Stimulated activated CD4-positive, alpha-beta T cell treated with anti-CD3 and anti-CD28 coated beads, Interleukin-2, amount 100 ng/mL, for 48 hours (primary cell): ENCODE results near the gene CAMTA1.
"Not testable (repeated sequence)": the region's sequence is repeated elsewhere in the genome, so short reads cannot be mapped to it uniquely, and the experiment has no call there.

ENCODE experiments used
- DNase-seq, 2 donors: peaks; one replicate each; pipeline ENCODE4 v3.0.0-alpha.2; 2020

CAMTA1 gene

GRCh38 chr1:7703321-7704213, 918.3 kb downstream of the CAMTA1 start:
- no peak for DNase-seq

GRCh38 chr1:7704214-7705047, 919.2 kb downstream of the CAMTA1 start:
- peak; percentile 86 to 88 for DNase-seq

GRCh38 chr1:7705048-7705907, 920.0 kb downstream of the CAMTA1 start:
- DNase-seq = no peak

- no peak for DNase-seq
Measured at GRCh38 chr1:7705908-7706216, 920.6 kb downstream of the CAMTA1 start.

GRCh38 chr1:7707527-7707926, 922.3 kb downstream of the CAMTA1 start:
- DNase-seq = no peak

GRCh38 chr1:7708065-7708464, 922.8 kb downstream of the CAMTA1 start:
- DNase-seq = not testable (repeated sequence)

GRCh38 chr1:7710859-7711258, 925.6 kb downstream of the CAMTA1 start:
- no peak for DNase-seq

- DNase-seq = no peak
Measured at GRCh38 chr1:7712731-7713323, 927.6 kb downstream of the CAMTA1 start.

- DNase-seq = no peak
Measured at GRCh38 chr1:7716506-7716905, 931.3 kb downstream of the CAMTA1 start.

GRCh38 chr1:7717748-7718368, 932.6 kb downstream of the CAMTA1 start:
- no peak for DNase-seq

- no peak for DNase-seq
Measured at GRCh38 chr1:7719468-7720094, 934.3 kb downstream of the CAMTA1 start.

- DNase-seq = no peak
Measured at GRCh38 chr1:7721940-7722669, 936.9 kb downstream of the CAMTA1 start.

- no peak for DNase-seq
Measured at GRCh38 chr1:7722670-7723012, 937.4 kb downstream of the CAMTA1 start.

GRCh38 chr1:7726623-7727022, 941.4 kb downstream of the CAMTA1 start:
- DNase-seq = no peak

GRCh38 chr1:7727809-7728471, 942.7 kb downstream of the CAMTA1 start:
- no peak for DNase-seq

GRCh38 chr1:7729761-7730160, 944.5 kb downstream of the CAMTA1 start:
- DNase-seq = no peak

- no peak for DNase-seq
Measured at GRCh38 chr1:7732331-7732730, 947.1 kb downstream of the CAMTA1 start.

- DNase-seq = no peak
Measured at GRCh38 chr1:7733276-7733675, 948.0 kb downstream of the CAMTA1 start.

GRCh38 chr1:7738044-7738443, 952.8 kb downstream of the CAMTA1 start:
- DNase-seq = no peak

GRCh38 chr1:7743346-7743745, 958.1 kb downstream of the CAMTA1 start:
- no peak for DNase-seq

- DNase-seq = no peak
Measured at GRCh38 chr1:7744882-7745281, 959.6 kb downstream of the CAMTA1 start.
